ENCODE measurements around the gene TRMU.
"Not testable (repeated sequence)": the region's sequence is repeated elsewhere in the genome, so short reads cannot be mapped to it uniquely, and the experiment has no call there.

Gene TRMU

GRCh38 chr22:46388647-46389046 lies 53.1 kb downstream of the TRMU start:
- DNase-seq (ENCODE audit: low read depth): no peak

GRCh38 chr22:46389081-46389480 lies 53.6 kb downstream of the TRMU start:
- no peak for DNase-seq (ENCODE audit: low read depth)

GRCh38 chr22:46390105-46390651 lies 54.7 kb downstream of the TRMU start:
- no peak for DNase-seq (ENCODE audit: low read depth)

- no peak for DNase-seq (ENCODE audit: low read depth)
Measured at GRCh38 chr22:46390652-46391301, 55.3 kb downstream of the TRMU start.

GRCh38 chr22:46391486-46392136 lies 56.1 kb downstream of the TRMU start:
- DNase-seq (ENCODE audit: low read depth): no peak

- DNase-seq (ENCODE audit: low read depth): no peak
Measured at GRCh38 chr22:46392137-46392844, 56.8 kb downstream of the TRMU start.

GRCh38 chr22:46393873-46394272 lies 58.4 kb downstream of the TRMU start:
- DNase-seq (ENCODE audit: low read depth): no peak

GRCh38 chr22:46394622-46395021 lies 59.1 kb downstream of the TRMU start:
- no peak for DNase-seq (ENCODE audit: low read depth)

GRCh38 chr22:46395145-46395544 lies 59.6 kb downstream of the TRMU start:
- DNase-seq (ENCODE audit: low read depth): no peak

GRCh38 chr22:46397049-46397448 lies 61.5 kb downstream of the TRMU start:
- not testable (repeated sequence) for DNase-seq (ENCODE audit: low read depth)

- DNase-seq (ENCODE audit: low read depth): no peak
Measured at GRCh38 chr22:46397514-46397913, 62.0 kb downstream of the TRMU start.

GRCh38 chr22:46397951-46398350 lies 62.4 kb downstream of the TRMU start:
- no peak for DNase-seq (ENCODE audit: low read depth)

- DNase-seq (ENCODE audit: low read depth): no peak
Measured at GRCh38 chr22:46399251-46400024, 63.9 kb downstream of the TRMU start.

GRCh38 chr22:46401370-46401769 lies 65.9 kb downstream of the TRMU start:
- no peak for DNase-seq (ENCODE audit: low read depth)

GRCh38 chr22:46402505-46402904 lies 67.0 kb downstream of the TRMU start:
- no peak for DNase-seq (ENCODE audit: low read depth)

- not testable (repeated sequence) for DNase-seq (ENCODE audit: low read depth)
Measured at GRCh38 chr22:46403880-46404279, 68.4 kb downstream of the TRMU start.

- no peak for DNase-seq (ENCODE audit: low read depth)
Measured at GRCh38 chr22:46405901-46406300, 70.4 kb downstream of the TRMU start.

- no peak for DNase-seq (ENCODE audit: low read depth)
Measured at GRCh38 chr22:46406349-46406748, 70.8 kb downstream of the TRMU start.

- DNase-seq (ENCODE audit: low read depth): no peak
Measured at GRCh38 chr22:46406791-46407190, 71.3 kb downstream of the TRMU start.

All from T-helper 22 cell (primary cell).